ENCODE measurements around the gene LYZL1.

DNA sequence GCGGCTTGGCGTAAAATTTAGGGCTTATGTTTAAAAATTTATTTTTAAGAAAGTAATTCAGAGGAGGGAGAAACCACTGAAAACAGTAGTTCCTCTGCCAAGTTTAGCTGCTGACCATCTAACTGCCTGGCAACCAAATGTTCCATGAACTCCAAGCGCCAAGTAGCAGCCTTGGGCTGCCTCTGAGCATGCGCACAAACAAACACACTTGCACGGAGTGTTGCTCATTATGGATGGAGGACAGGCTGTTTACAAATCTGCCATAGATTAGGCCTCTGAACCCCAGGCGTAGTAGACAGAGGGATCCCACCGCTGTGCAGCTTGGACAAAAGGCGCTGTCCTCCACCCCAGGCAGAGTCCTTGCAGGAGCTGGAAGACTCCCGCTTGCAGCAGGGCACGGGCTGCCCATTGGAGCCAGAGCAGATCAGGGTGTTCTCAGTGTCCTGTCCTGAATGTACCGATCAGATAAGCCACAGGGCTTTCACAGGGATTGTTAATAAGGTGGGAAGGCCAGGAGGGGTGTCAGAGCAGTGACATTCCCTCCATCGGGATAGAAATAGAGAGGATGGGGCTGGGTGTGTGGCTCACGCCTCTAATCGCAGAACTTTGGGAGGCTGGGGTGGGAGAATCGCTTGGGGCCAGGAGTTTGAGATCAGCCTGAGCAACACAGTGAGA is 47.7 kb upstream of the LYZL1 start:
- TF ChIP-seq FOXM1 (IDR thresholded peaks at IDR 0.05; ENCODE audit: borderline replicate concordance) (no peak), NFRKB (IDR thresholded peaks at IDR 0.05) (no peak), SP1 (IDR thresholded peaks at IDR 0.05) (no peak), FOXA1 (IDR thresholded peaks at IDR 0.05) (no peak), SUZ12 (IDR thresholded peaks at IDR 0.05) (no peak), BHLHE40 (IDR thresholded peaks at IDR 0.05; ENCODE audit: borderline replicate concordance) (no peak), ARNT (IDR thresholded peaks at IDR 0.05) (no peak), ELF4 (IDR thresholded peaks at IDR 0.05) (no peak), L3MBTL2 (conservative IDR thresholded peaks at IDR 0.05) (no peak), FOXK2 (IDR thresholded peaks at IDR 0.05) (no peak), CTBP1 (IDR thresholded peaks at IDR 0.05; ENCODE audit: borderline replicate concordance) (no peak)
- TF ChIP-seq, protein P1, sequence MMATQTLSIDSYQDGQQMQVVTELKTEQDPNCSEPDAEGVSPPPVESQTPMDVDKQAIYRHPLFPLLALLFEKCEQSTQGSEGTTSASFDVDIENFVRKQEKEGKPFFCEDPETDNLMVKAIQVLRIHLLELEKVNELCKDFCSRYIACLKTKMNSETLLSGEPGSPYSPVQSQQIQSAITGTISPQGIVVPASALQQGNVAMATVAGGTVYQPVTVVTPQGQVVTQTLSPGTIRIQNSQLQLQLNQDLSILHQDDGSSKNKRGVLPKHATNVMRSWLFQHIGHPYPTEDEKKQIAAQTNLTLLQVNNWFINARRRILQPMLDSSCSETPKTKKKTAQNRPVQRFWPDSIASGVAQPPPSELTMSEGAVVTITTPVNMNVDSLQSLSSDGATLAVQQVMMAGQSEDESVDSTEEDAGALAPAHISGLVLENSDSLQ (IDR thresholded peaks at IDR 0.05) = no peak
